ENCODE measurements around the gene C5orf22.

The C5orf22 gene

GRCh38 chr5:31537349-31537748 is 5.2 kb downstream of the C5orf22 start (continued):
- TF ChIP-seq, protein P1, sequence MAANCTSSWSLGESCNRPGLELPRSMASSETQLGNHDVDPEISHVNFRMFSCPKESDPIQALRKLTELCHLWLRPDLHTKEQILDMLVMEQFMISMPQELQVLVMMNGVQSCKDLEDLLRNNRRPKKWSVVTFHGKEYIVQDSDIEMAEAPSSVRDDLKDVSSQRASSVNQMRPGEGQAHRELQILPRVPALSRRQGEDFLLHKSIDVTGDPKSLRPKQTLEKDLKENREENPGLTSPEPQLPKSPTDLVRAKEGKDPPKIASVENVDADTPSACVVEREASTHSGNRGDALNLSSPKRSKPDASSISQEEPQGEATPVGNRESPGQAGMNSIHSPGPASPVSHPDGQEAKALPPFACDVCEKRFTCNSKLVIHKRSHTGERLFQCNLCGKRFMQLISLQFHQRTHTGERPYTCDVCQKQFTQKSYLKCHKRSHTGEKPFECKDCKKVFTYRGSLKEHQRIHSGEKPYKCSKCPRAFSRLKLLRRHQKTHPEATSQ (tag by site-specific recombination; IDR thresholded peaks at IDR 0.05) = no peak
- TF ChIP-seq SCRT2 (tag by site-specific recombination; IDR thresholded peaks at IDR 0.05) (no peak), ZNF626 (tag by site-specific recombination; IDR thresholded peaks at IDR 0.05) (no peak)

- CTCF ChIA-PET = no interaction called here
- peaks cover 83 to 86% of the 10 kb centered on the region in 2 experiments for H3K36me3 ChIP-seq (ENCODE audit: control insufficient read depth in 2 of 2, insufficient read depth in 1 of 2, low read length in 2 of 2)
- H3K27ac ChIP-seq (ENCODE audit: extremely low read depth, low read depth, low read length) = no peak overlapping the region
- POLR2A ChIA-PET = no interaction called here
- no peak for TF ChIP-seq SALL2 (tag by site-specific recombination; IDR thresholded peaks at IDR 0.05; ENCODE audit: borderline replicate concordance)
- TF ChIP-seq ZNF19 (tag by site-specific recombination; IDR thresholded peaks at IDR 0.05; ENCODE audit: low read depth) = no peak
- TF ChIP-seq MEIS1 (CRISPR knock-in tag; IDR thresholded peaks at IDR 0.05; ENCODE audit: borderline replicate concordance) = no peak
- TF ChIP-seq, protein P2, sequence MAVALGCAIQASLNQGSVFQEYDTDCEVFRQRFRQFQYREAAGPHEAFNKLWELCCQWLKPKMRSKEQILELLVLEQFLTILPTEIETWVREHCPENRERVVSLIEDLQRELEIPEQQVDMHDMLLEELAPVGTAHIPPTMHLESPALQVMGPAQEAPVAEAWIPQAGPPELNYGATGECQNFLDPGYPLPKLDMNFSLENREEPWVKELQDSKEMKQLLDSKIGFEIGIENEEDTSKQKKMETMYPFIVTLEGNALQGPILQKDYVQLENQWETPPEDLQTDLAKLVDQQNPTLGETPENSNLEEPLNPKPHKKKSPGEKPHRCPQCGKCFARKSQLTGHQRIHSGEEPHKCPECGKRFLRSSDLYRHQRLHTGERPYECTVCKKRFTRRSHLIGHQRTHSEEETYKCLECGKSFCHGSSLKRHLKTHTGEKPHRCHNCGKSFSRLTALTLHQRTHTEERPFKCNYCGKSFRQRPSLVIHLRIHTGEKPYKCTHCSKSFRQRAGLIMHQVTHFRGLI (tag by site-specific recombination; IDR thresholded peaks at IDR 0.05) = no peak
- no peak for TF ChIP-seq ZNF157 (tag by site-specific recombination; IDR thresholded peaks at IDR 0.05)
- TF ChIP-seq ZNF768 (tag by site-specific recombination; IDR thresholded peaks at IDR 0.05) = no peak
- TF ChIP-seq ZNF747 (tag by site-specific recombination; IDR thresholded peaks at IDR 0.05) = no peak
- TF ChIP-seq ZNF223 (tag by site-specific recombination; IDR thresholded peaks at IDR 0.05) = no peak
- TF ChIP-seq ZNF169 (tag by site-specific recombination; IDR thresholded peaks at IDR 0.05) = no peak
- TF ChIP-seq ZNF23 (tag by site-specific recombination; IDR thresholded peaks at IDR 0.05; ENCODE audit: borderline replicate concordance) = no peak
- TF ChIP-seq, protein P3, sequence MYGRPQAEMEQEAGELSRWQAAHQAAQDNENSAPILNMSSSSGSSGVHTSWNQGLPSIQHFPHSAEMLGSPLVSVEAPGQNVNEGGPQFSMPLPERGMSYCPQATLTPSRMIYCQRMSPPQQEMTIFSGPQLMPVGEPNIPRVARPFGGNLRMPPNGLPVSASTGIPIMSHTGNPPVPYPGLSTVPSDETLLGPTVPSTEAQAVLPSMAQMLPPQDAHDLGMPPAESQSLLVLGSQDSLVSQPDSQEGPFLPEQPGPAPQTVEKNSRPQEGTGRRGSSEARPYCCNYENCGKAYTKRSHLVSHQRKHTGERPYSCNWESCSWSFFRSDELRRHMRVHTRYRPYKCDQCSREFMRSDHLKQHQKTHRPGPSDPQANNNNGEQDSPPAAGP (tag by site-specific recombination; IDR thresholded peaks at IDR 0.05) = no peak
- TF ChIP-seq SETDB1 (IDR thresholded peaks at IDR 0.05; ENCODE audit: insufficient read length, low read length) = no peak
- no peak for TF ChIP-seq PRDM2 (tag by site-specific recombination; IDR thresholded peaks at IDR 0.05; ENCODE audit: borderline replicate concordance)
- TF ChIP-seq, protein P4, sequence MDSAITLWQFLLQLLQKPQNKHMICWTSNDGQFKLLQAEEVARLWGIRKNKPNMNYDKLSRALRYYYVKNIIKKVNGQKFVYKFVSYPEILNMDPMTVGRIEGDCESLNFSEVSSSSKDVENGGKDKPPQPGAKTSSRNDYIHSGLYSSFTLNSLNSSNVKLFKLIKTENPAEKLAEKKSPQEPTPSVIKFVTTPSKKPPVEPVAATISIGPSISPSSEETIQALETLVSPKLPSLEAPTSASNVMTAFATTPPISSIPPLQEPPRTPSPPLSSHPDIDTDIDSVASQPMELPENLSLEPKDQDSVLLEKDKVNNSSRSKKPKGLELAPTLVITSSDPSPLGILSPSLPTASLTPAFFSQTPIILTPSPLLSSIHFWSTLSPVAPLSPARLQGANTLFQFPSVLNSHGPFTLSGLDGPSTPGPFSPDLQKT (IDR thresholded peaks at IDR 0.05; ENCODE audit: borderline replicate concordance, low read depth, low read length) = no peak
- no peak for TF ChIP-seq HOXA7 (CRISPR knock-in tag; IDR thresholded peaks at IDR 0.05; ENCODE audit: borderline replicate concordance)
- TF ChIP-seq ZNF341 (tag by site-specific recombination; IDR thresholded peaks at IDR 0.05; ENCODE audit: low read depth) = no peak
- no peak for TF ChIP-seq ZNF521 (tag by site-specific recombination; IDR thresholded peaks at IDR 0.05)
- peaks cover 8% of the 10 kb centered on the region for H3K4me1 ChIP-seq (ENCODE audit: control insufficient read depth, insufficient read depth, low read length)
- no peaks in the 10 kb centered on the region for H3K9me3 ChIP-seq (ENCODE audit: control insufficient read depth, insufficient read depth, low read depth, low read length)
- H3K4me3 ChIP-seq (ENCODE audit: low read depth, low read length) = no peak overlapping the region
These were observed 5.8 kb downstream of the C5orf22 start for GRCh38 chr5:31537851-31538250.

Data from HEK293 (cell line).